ENCODE data around the gene RPL34.
"Not testable (repeated sequence)": the region's sequence is repeated elsewhere in the genome, so short reads cannot be mapped to it uniquely, and the experiment has no call there.

RPL34 gene

DNA sequence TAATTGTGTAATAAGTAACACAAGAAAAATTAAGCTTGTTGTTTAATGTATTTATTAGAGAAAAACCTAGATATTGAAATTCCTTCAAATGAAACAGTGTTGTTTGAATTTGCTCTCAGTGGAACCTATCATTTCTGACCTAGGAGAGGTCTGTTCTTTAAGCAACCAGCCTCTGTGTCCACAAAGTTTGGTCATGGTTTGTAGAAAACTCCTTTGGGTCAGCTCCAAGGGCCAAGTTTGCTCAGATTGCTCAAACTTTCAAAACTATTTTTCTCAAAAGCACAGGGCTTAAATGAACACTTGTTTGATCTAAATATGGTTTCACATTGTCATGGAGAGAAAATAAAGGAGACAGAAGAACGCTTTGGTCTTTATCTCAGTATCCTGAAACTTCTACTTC is 29.6 kb upstream of the RPL34 start:
- Histone ChIP-seq H3K4me2 (ENCODE audit: insufficient read depth, low read length) (no peak overlapping the region), H2AFZ (ENCODE audit: low read depth, low read length) (no peak overlapping the region), H3K4me3 (ENCODE audit: low read depth in 1 of 2, low read length in 2 of 2) (no peak overlapping the region), H3K79me2 (ENCODE audit: insufficient read depth, low read length) (no peaks in the 10 kb centered on the region), H3K27me3 (ENCODE audit: insufficient read depth, low read length, poor library complexity) (no peaks in the 10 kb centered on the region), H4K20me1 (ENCODE audit: insufficient read depth, low read length) (no peaks in the 10 kb centered on the region), H3K36me3 (ENCODE audit: insufficient read depth, low read length) (peaks cover 10% of the 10 kb centered on the region; the same call in 1 of the 2 replicates), H3K9me3 (ENCODE audit: insufficient read depth, low read length, severe bottlenecking) (no peaks in the 10 kb centered on the region), H3K27ac (ENCODE audit: low read length) (no peak overlapping the region), H3K4me1 (ENCODE audit: insufficient read depth, low read length) (no peaks in the 10 kb centered on the region), H3K9ac (ENCODE audit: low read depth, low read length) (no peak overlapping the region)
- ATAC-seq (ENCODE audit: insufficient read depth, low read depth) (no peak), DNase-seq (no peak)
- TF ChIP-seq, protein P1, sequence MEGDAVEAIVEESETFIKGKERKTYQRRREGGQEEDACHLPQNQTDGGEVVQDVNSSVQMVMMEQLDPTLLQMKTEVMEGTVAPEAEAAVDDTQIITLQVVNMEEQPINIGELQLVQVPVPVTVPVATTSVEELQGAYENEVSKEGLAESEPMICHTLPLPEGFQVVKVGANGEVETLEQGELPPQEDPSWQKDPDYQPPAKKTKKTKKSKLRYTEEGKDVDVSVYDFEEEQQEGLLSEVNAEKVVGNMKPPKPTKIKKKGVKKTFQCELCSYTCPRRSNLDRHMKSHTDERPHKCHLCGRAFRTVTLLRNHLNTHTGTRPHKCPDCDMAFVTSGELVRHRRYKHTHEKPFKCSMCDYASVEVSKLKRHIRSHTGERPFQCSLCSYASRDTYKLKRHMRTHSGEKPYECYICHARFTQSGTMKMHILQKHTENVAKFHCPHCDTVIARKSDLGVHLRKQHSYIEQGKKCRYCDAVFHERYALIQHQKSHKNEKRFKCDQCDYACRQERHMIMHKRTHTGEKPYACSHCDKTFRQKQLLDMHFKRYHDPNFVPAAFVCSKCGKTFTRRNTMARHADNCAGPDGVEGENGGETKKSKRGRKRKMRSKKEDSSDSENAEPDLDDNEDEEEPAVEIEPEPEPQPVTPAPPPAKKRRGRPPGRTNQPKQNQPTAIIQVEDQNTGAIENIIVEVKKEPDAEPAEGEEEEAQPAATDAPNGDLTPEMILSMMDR (IDR thresholded peaks at IDR 0.05; ENCODE audit: borderline replicate concordance, extremely low read depth, low read length, poor library complexity, severe bottlenecking): no peak
- no peak for TF ChIP-seq EZH2 (IDR thresholded peaks at IDR 0.05; ENCODE audit: borderline replicate concordance, low read depth, low read length, severe bottlenecking)

- Histone ChIP-seq H3K9ac (ENCODE audit: low read depth, low read length) (no peak overlapping the region), H3K4me2 (ENCODE audit: insufficient read depth, low read length) (no peak overlapping the region), H3K9me3 (ENCODE audit: insufficient read depth, low read length, severe bottlenecking) (no peaks in the 10 kb centered on the region), H2AFZ (ENCODE audit: low read depth, low read length) (no peak overlapping the region), H3K27me3 (ENCODE audit: insufficient read depth, low read length, poor library complexity) (no peaks in the 10 kb centered on the region), H3K27ac (ENCODE audit: low read length) (no peak overlapping the region), H3K36me3 (ENCODE audit: insufficient read depth, low read length) (peaks cover 10% of the 10 kb centered on the region; the same call in 1 of the 2 replicates), H4K20me1 (ENCODE audit: insufficient read depth, low read length) (no peaks in the 10 kb centered on the region), H3K4me1 (ENCODE audit: insufficient read depth, low read length) (no peaks in the 10 kb centered on the region), H3K4me3 (ENCODE audit: low read depth in 1 of 2, low read length in 2 of 2) (no peak overlapping the region), H3K79me2 (ENCODE audit: insufficient read depth, low read length) (no peaks in the 10 kb centered on the region)
- DNase-seq (no peak), ATAC-seq (ENCODE audit: insufficient read depth, low read depth) (no peak)
- no peak for TF ChIP-seq EZH2 (IDR thresholded peaks at IDR 0.05; ENCODE audit: borderline replicate concordance, low read depth, low read length, severe bottlenecking)
- TF ChIP-seq, protein P1 (IDR thresholded peaks at IDR 0.05; ENCODE audit: borderline replicate concordance, extremely low read depth, low read length, poor library complexity, severe bottlenecking): no peak
Measured at GRCh38 chr4:108592674-108592986, 27.7 kb upstream of the RPL34 start.

- H3K4me3 ChIP-seq (ENCODE audit: low read depth in 1 of 2, low read length in 2 of 2): not testable (repeated sequence)
Measured at GRCh38 chr4:108594296-108594695, 26.1 kb upstream of the RPL34 start.

DNA sequence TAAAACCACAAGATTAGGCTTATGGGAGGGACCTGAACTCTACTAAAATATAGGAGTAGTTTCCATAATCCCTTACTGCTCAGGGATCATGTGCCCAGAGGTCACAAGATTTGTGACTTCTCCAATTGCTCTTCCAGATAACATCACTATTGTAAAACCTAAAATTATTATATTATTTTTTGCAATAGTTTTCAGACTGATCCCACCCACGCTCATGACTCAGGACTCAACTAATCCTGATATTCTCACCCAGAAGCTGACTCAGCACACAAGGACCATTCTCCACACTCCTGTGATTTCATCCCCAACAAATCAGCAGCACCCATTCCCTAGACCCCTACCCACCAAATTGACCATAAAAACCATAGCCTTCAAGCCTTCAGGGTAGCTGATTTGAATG is 24.0 kb upstream of the RPL34 start:
- no peak overlapping the region for H3K4me3 ChIP-seq (ENCODE audit: low read depth in 1 of 2, low read length in 2 of 2)
- no peaks in the 10 kb centered on the region for H4K20me1 ChIP-seq (ENCODE audit: insufficient read depth, low read length)
- H3K4me1 ChIP-seq (ENCODE audit: insufficient read depth, low read length): peaks cover 10% of the 10 kb centered on the region
- no peaks in the 10 kb centered on the region for H3K79me2 ChIP-seq (ENCODE audit: insufficient read depth, low read length)
- H2AFZ ChIP-seq (ENCODE audit: low read depth, low read length): no peak overlapping the region
- no peak for ATAC-seq (ENCODE audit: insufficient read depth, low read depth)
- DNase-seq: no peak
- H3K4me2 ChIP-seq (ENCODE audit: insufficient read depth, low read length): no peak overlapping the region
- no peaks in the 10 kb centered on the region for H3K27me3 ChIP-seq (ENCODE audit: insufficient read depth, low read length, poor library complexity)
- no peak for TF ChIP-seq EZH2 (IDR thresholded peaks at IDR 0.05; ENCODE audit: borderline replicate concordance, low read depth, low read length, severe bottlenecking)
- TF ChIP-seq, protein P1 (IDR thresholded peaks at IDR 0.05; ENCODE audit: borderline replicate concordance, extremely low read depth, low read length, poor library complexity, severe bottlenecking): no peak
- no peaks in the 10 kb centered on the region for H3K9me3 ChIP-seq (ENCODE audit: insufficient read depth, low read length, severe bottlenecking)
- H3K36me3 ChIP-seq (ENCODE audit: insufficient read depth, low read length): peaks cover 10% of the 10 kb centered on the region; the same call in 1 of the 2 replicates
- no peak overlapping the region for H3K9ac ChIP-seq (ENCODE audit: low read depth, low read length)
- no peak overlapping the region for H3K27ac ChIP-seq (ENCODE audit: low read length)

More at GRCh38 chr4:108594296-108594695, 26.1 kb upstream of the RPL34 start:
- not testable (repeated sequence) for H2AFZ ChIP-seq (ENCODE audit: low read depth, low read length); H3K79me2 ChIP-seq (ENCODE audit: insufficient read depth, low read length); DNase-seq; H4K20me1 ChIP-seq (ENCODE audit: insufficient read depth, low read length); H3K27ac ChIP-seq (ENCODE audit: low read length); H3K27me3 ChIP-seq (ENCODE audit: insufficient read depth, low read length, poor library complexity); H3K9ac ChIP-seq (ENCODE audit: low read depth, low read length); ATAC-seq (ENCODE audit: insufficient read depth, low read depth); H3K4me1 ChIP-seq (ENCODE audit: insufficient read depth, low read length); H3K4me2 ChIP-seq (ENCODE audit: insufficient read depth, low read length); H3K9me3 ChIP-seq (ENCODE audit: insufficient read depth, low read length, severe bottlenecking)
- peaks cover 10% of the 10 kb centered on the region; the same call in 1 of the 2 replicates for H3K36me3 ChIP-seq (ENCODE audit: insufficient read depth, low read length)
